Neuronal stem cell (in vitro differentiated cells): ENCODE measurements around the gene USP10.

Source experiments
- DNase-seq: peaks from one replicate; pipeline ENCODE4 v3.0.0-alpha.2; 2013; ENCODE audit warnings: low spot score
- H2AFZ ChIP-seq: one replicate; pipeline ENCODE4 v1.6.1; 2013; ENCODE audit warnings: mild to moderate bottlenecking, low read length, inconsistent platforms
- H2AK5ac ChIP-seq: 2 replicates; pipeline ENCODE4 v1.6.1; 2013; ENCODE audit warnings: low read depth, mild to moderate bottlenecking, inconsistent platforms, low read length, moderate library complexity, mixed read lengths
- H2BK120ac ChIP-seq: 2 replicates; pipeline ENCODE4 v1.6.1; 2013; ENCODE audit warnings: low read depth, mild to moderate bottlenecking, inconsistent platforms, low read length, moderate library complexity, mixed read lengths
- H2BK12ac ChIP-seq: one replicate; pipeline ENCODE4 v1.6.1; 2013; ENCODE audit warnings: low read length, inconsistent platforms
- H2BK15ac ChIP-seq: 2 replicates; pipeline ENCODE4 v1.6.1; 2013; ENCODE audit warnings: mild to moderate bottlenecking, low read length, inconsistent platforms, mixed read lengths
- H2BK5ac ChIP-seq: one replicate; pipeline ENCODE4 v1.6.1; 2013; ENCODE audit warnings: inconsistent platforms, mild to moderate bottlenecking, low read length, moderate library complexity
- H3K14ac ChIP-seq: one replicate; pipeline ENCODE4 v1.6.1; 2013; ENCODE audit warnings: low read length, inconsistent platforms
- H3K18ac ChIP-seq: 2 replicates; pipeline ENCODE4 v1.6.1; 2013; ENCODE audit warnings: low read length, inconsistent platforms
- H3K23ac ChIP-seq: 2 replicates; pipeline ENCODE4 v1.6.1; 2013; ENCODE audit warnings: low read depth, mild to moderate bottlenecking, mixed read lengths, low read length, inconsistent platforms; ENCODE audit not compliant: poor library complexity
- H3K27ac ChIP-seq: replicated peaks from 3 replicates; pipeline ENCODE4 v1.5.1; 2013; ENCODE audit warnings: low read length, inconsistent platforms
- H3K27me3 ChIP-seq, 3 experiments: 2 replicates each; pipeline ENCODE4 v1.6.1; 2013; ENCODE audit warnings: low read length in 3 of 3, mild to moderate bottlenecking in 2 of 3, inconsistent platforms in 1 of 3, low read depth in 1 of 3, mixed read lengths in 1 of 3, moderate library complexity in 1 of 3; ENCODE audit not compliant: control insufficient read depth in 3 of 3, insufficient read depth in 3 of 3
- H3K36me3 ChIP-seq, 2 donors: replicated peaks in 1 of 2; 2 replicates each; pipeline ENCODE4 v1.6.1; 2013; ENCODE audit warnings: low read length in 2 of 2; ENCODE audit not compliant: control insufficient read depth in 2 of 2, insufficient read depth in 2 of 2
- H3K4ac ChIP-seq: 2 replicates; pipeline ENCODE4 v1.6.1; 2013; ENCODE audit warnings: inconsistent platforms, mild to moderate bottlenecking, low read length, moderate library complexity
- H3K4me1 ChIP-seq, 2 donors: 1 replicate in 1 of 2; 2 replicates in 1 of 2; pipeline ENCODE4 v1.6.1; 2013; ENCODE audit warnings: low read length in 2 of 2, low read depth in 1 of 2; ENCODE audit not compliant: control insufficient read depth in 2 of 2, insufficient read depth in 1 of 2
- H3K4me2 ChIP-seq: one replicate; pipeline ENCODE4 v1.6.1; 2013; ENCODE audit warnings: mild to moderate bottlenecking, low read length, inconsistent platforms; ENCODE audit not compliant: insufficient read depth, poor library complexity, severe bottlenecking
- H3K4me3 ChIP-seq, 2 donors: 2 replicates each; pipeline ENCODE4 v1.5.1; 2013; ENCODE audit warnings: low read length in 2 of 2, mild to moderate bottlenecking in 2 of 2, inconsistent platforms in 1 of 2, moderate library complexity in 1 of 2
- H3K79me1 ChIP-seq: one replicate; pipeline ENCODE4 v1.6.1; 2013; ENCODE audit warnings: low read depth, mild to moderate bottlenecking, inconsistent platforms, low read length, moderate library complexity
- H3K9ac ChIP-seq: one replicate; pipeline ENCODE4 v1.6.1; 2013; ENCODE audit warnings: mild to moderate bottlenecking, low read depth, low read length, inconsistent platforms; ENCODE audit not compliant: poor library complexity
- H3K9me3 ChIP-seq, 2 donors: replicated peaks in 1 of 2; 2 replicates each; pipeline versions ENCODE3 to v1.6.1; 2013; ENCODE audit warnings: low read length in 2 of 2, mild to moderate bottlenecking in 2 of 2, inconsistent platforms in 1 of 2, low read depth in 1 of 2, mixed read lengths in 1 of 2, moderate library complexity in 1 of 2; ENCODE audit not compliant: control insufficient read depth in 2 of 2, insufficient read depth in 1 of 2
- H4K8ac ChIP-seq: one replicate; pipeline ENCODE4 v1.6.1; 2013; ENCODE audit warnings: low read depth, mild to moderate bottlenecking, inconsistent platforms, low read length, moderate library complexity
- H4K91ac ChIP-seq: one replicate; pipeline ENCODE4 v1.6.1; 2013; ENCODE audit warnings: low read length, low read depth, mild to moderate bottlenecking, inconsistent platforms; ENCODE audit not compliant: poor library complexity
- WGBS, 2 donors: extraction: QIAGEN DNeasy Blood & Tissue Kit; methylation state at CpG; one replicate each; pipeline ENCODE4 v1.1.7; 2013; ENCODE audit warnings: missing lambda C conversion rate in 2 of 2, mixed read lengths in 1 of 2; ENCODE audit not compliant: insufficient read length in 2 of 2, insufficient replicate concordance in 1 of 2; ENCODE audit errors: extremely low coverage in 2 of 2; 5-methylcytosine and 5-hydroxymethylcytosine counted together

The USP10 gene

GRCh38 chr16:84726669-84727467 is 27.1 kb downstream of the USP10 start:
- no peak overlapping the region for H3K4me3 ChIP-seq
- no peak overlapping the region for H3K14ac ChIP-seq

DNA sequence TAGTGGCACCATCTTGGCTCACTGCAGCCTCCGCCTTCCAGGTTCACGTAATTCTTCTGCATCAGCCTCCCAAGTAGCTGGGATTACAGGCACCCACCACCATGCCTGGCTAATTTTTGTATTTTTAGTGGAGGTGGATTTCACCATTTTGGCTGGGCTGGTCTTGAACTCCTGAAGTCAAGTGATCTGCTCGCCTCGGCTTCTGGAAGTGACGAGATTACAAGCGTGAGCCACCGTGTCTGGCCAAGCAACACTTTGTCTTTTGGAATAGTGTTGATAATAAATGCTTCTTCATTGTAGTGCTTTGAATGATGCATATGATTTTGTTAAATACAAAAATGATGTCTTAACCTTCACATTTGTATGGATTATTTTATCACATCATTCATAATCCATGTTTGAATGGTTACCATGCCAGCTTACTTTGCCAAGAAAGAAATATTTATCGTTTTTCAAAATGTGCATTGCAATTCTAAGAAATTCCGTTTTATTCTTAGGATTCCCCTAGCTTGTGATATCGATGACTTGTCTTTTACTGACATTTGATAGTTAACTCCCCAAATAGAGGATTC is 29.1 kb downstream of the USP10 start:
- H2AFZ ChIP-seq, result no peak overlapping the region
- no peak overlapping the region for H3K23ac ChIP-seq
- no peak overlapping the region for H3K27ac ChIP-seq
- H2BK15ac ChIP-seq, result no peak overlapping the region
- H3K4ac ChIP-seq, result no peak overlapping the region
- H2BK120ac ChIP-seq, result no peak overlapping the region
- H2AK5ac ChIP-seq, result no peak overlapping the region
- peaks cover 16 to 41% of the 10 kb centered on the region in 2 donors for H3K4me1 ChIP-seq
- no peak overlapping the region for H3K4me2 ChIP-seq
- DNase-seq, result no peak
- H3K27me3 ChIP-seq, result no peaks in the 10 kb centered on the region
- H3K9me3 ChIP-seq, result no peaks in the 10 kb centered on the region
- H3K36me3 ChIP-seq, result peaks cover 0 to 16% of the 10 kb centered on the region in 2 donors
- no CpG with 5 or more reads among the region's 10 CpGs for WGBS, 2 donors
- no peak overlapping the region for H3K4me3 ChIP-seq
- H4K91ac ChIP-seq, result no peak overlapping the region
- no peak overlapping the region for H3K18ac ChIP-seq
- H3K9ac ChIP-seq, result no peak overlapping the region
- H2BK5ac ChIP-seq, result no peak overlapping the region
- no peak overlapping the region for H4K8ac ChIP-seq
- H3K79me1 ChIP-seq, result peaks cover 7% of the 10 kb centered on the region
- no peak overlapping the region for H2BK12ac ChIP-seq
- H3K14ac ChIP-seq, result no peak overlapping the region

More at GRCh38 chr16:84726669-84727467, 27.1 kb downstream of the USP10 start:
- no peaks in the 10 kb centered on the region for H3K9me3 ChIP-seq
- no peak overlapping the region for H3K27ac ChIP-seq
- no peak overlapping the region for H2BK5ac ChIP-seq
- no peak overlapping the region for H3K18ac ChIP-seq
- no peak overlapping the region for H3K4ac ChIP-seq
- no peak overlapping the region for H2BK15ac ChIP-seq
- no peaks in the 10 kb centered on the region for H3K27me3 ChIP-seq
- no peak overlapping the region for H2BK12ac ChIP-seq
- no peak overlapping the region for H3K23ac ChIP-seq
- H3K4me2 ChIP-seq, result no peak overlapping the region
- no peak overlapping the region for H4K91ac ChIP-seq
- no CpG with 5 or more reads among the region's 14 CpGs for WGBS, 2 donors
- no peak overlapping the region for H2AFZ ChIP-seq
- H2BK120ac ChIP-seq, result no peak overlapping the region
- no peak overlapping the region for H4K8ac ChIP-seq
- peaks cover 14 to 51% of the 10 kb centered on the region in 2 donors for H3K4me1 ChIP-seq
- no peak for DNase-seq
- H2AK5ac ChIP-seq, result no peak overlapping the region
- no peak overlapping the region for H3K9ac ChIP-seq
- H3K79me1 ChIP-seq, result peaks cover 5% of the 10 kb centered on the region
- peaks cover 1 to 4% of the 10 kb centered on the region in 2 donors for H3K36me3 ChIP-seq

DNA sequence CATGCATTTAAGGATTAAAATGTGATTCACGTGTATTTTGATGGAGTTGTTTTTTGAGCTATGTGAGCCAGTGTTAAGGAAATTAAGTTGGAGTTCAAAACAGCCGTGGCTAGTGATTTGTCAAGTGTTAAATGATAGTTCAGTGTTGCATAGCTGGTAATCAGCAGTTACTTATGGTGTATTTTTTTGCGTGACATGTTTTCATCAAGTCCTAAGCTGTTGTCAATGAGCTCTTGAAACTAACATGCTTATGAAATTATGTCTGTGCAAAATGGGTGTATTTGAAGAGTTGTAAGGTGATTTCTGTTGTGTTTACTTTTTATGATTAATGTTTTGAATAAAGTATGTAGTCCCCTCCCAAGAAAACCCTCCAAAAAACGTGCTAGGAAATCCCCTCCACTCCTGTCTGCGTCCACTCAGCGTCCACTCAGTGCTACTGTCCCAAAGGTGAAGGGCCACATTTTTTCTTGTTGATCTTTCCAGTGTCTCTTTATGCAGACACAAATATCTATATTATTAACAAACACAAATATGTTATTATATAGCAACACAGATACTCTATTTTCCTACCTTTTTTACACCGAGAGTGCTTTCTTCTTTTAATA is 30.0 kb downstream of the USP10 start:
- Histone ChIP-seq H4K8ac (no peak overlapping the region), H3K4me2 (no peak overlapping the region), H3K36me3 (peaks cover 2 to 24% of the 10 kb centered on the region in 2 donors), H4K91ac (no peak overlapping the region), H3K4me3 (no peak overlapping the region), H2AFZ (no peak overlapping the region), H3K9ac (no peak overlapping the region), H3K4ac (no peak overlapping the region), H3K18ac (no peak overlapping the region), H2BK120ac (no peak overlapping the region), H3K79me1 (peaks cover 7% of the 10 kb centered on the region), H2AK5ac (no peak overlapping the region), H3K27me3 (no peaks in the 10 kb centered on the region), H2BK12ac (no peak overlapping the region), H2BK15ac (no peak overlapping the region), H3K4me1 (peaks cover 13 to 33% of the 10 kb centered on the region in 2 donors), H3K23ac (no peak overlapping the region), H3K27ac (no peak overlapping the region), H3K14ac (no peak overlapping the region), H2BK5ac (no peak overlapping the region), H3K9me3 (no peaks in the 10 kb centered on the region)
- no peak for DNase-seq
- no CpG with 5 or more reads among the region's 7 CpGs for WGBS, 2 donors
